H9 (cell line): ENCODE measurements around the gene DNMT3L. TPM values are rescaled to one million over a fixed set of nuclear protein-coding genes. Genes with fewer than 3 reads are reported as not detected.

Source experiments
- DNase-seq: peaks from one replicate; pipeline ENCODE4 v3.0.0-alpha.2; 2017
- H2AFZ ChIP-seq: one replicate; pipeline ENCODE4 v1.6.1; 2013; ENCODE audit warnings: mild to moderate bottlenecking, low read length, control low read depth, moderate library complexity
- H2AK5ac ChIP-seq: 2 replicates; pipeline ENCODE4 v1.6.1; 2013; ENCODE audit warnings: low read length, control low read depth, mixed read lengths; ENCODE audit not compliant: insufficient read length
- H2BK120ac ChIP-seq: one replicate; pipeline ENCODE4 v1.6.1; 2013; ENCODE audit warnings: low read depth, mild to moderate bottlenecking, low read length, control low read depth, inconsistent platforms; ENCODE audit not compliant: poor library complexity, severe bottlenecking
- H2BK12ac ChIP-seq: 2 replicates; pipeline ENCODE4 v1.6.1; 2013; ENCODE audit warnings: low read length, control low read depth, mixed read lengths, low read depth; ENCODE audit not compliant: insufficient read length
- H2BK15ac ChIP-seq: 2 replicates; pipeline ENCODE4 v1.6.1; 2013; ENCODE audit warnings: low read depth, low read length, control low read depth
- H2BK20ac ChIP-seq: one replicate; pipeline ENCODE4 v1.6.1; 2013; ENCODE audit warnings: low read depth, mild to moderate bottlenecking, low read length, control low read depth, inconsistent platforms; ENCODE audit not compliant: poor library complexity, severe bottlenecking
- H2BK5ac ChIP-seq: 2 replicates; pipeline ENCODE4 v1.6.1; 2013; ENCODE audit warnings: low read length, control low read depth, mixed read lengths; ENCODE audit not compliant: insufficient read length
- H3K14ac ChIP-seq: 2 replicates; pipeline ENCODE4 v1.6.1; 2013; ENCODE audit warnings: low read length, control low read depth; ENCODE audit not compliant: insufficient read depth
- H3K18ac ChIP-seq: 2 replicates; pipeline ENCODE4 v1.6.1; 2013; ENCODE audit warnings: low read depth, mild to moderate bottlenecking, mixed read lengths, low read length, control low read depth; ENCODE audit not compliant: insufficient read length
- H3K23ac ChIP-seq: 2 replicates; pipeline ENCODE4 v1.6.1; 2013; ENCODE audit warnings: low read length, control low read depth, mixed read lengths, low read depth; ENCODE audit not compliant: insufficient read length
- H3K23me2 ChIP-seq: 2 replicates; pipeline ENCODE4 v1.6.1; 2013; ENCODE audit warnings: low read depth, mild to moderate bottlenecking, mixed read lengths, low read length, control low read depth; ENCODE audit not compliant: insufficient read length, poor library complexity, severe bottlenecking
- H3K27ac ChIP-seq: 2 replicates; pipeline ENCODE4 v1.5.1; 2013; ENCODE audit warnings: low read length, control low read depth, mixed read lengths, low read depth; ENCODE audit not compliant: insufficient read length
- H3K27me3 ChIP-seq: 2 replicates; pipeline ENCODE4 v1.6.1; 2013; ENCODE audit warnings: low read length, control low read depth, inconsistent platforms; ENCODE audit not compliant: insufficient read depth
- H3K4ac ChIP-seq: 2 replicates; pipeline ENCODE4 v1.6.1; 2013; ENCODE audit warnings: low read depth, mild to moderate bottlenecking, control low read depth, inconsistent platforms, low read length, moderate library complexity
- H3K4me1 ChIP-seq: 2 replicates; pipeline ENCODE4 v1.6.1; 2013; ENCODE audit warnings: low read length, control low read depth, inconsistent platforms; ENCODE audit not compliant: insufficient read depth
- H3K4me2 ChIP-seq: 2 replicates; pipeline ENCODE4 v1.6.1; 2013; ENCODE audit warnings: low read length, control low read depth, mixed read lengths; ENCODE audit not compliant: insufficient read length, insufficient read depth
- H3K56ac ChIP-seq: 2 replicates; pipeline ENCODE4 v1.6.1; 2013; ENCODE audit warnings: low read depth, mild to moderate bottlenecking, mixed read lengths, low read length, control low read depth; ENCODE audit not compliant: insufficient read length
- H3K79me1 ChIP-seq: 2 replicates; pipeline ENCODE4 v1.6.1; 2013; ENCODE audit warnings: low read depth, mild to moderate bottlenecking, moderate library complexity, low read length, control low read depth, inconsistent platforms; ENCODE audit not compliant: insufficient read depth, poor library complexity, severe bottlenecking
- H3K79me2 ChIP-seq: 2 replicates; pipeline ENCODE4 v1.6.1; 2013; ENCODE audit warnings: low read length, control low read depth, inconsistent platforms; ENCODE audit not compliant: insufficient read depth
- H3K9ac ChIP-seq: 2 replicates; pipeline ENCODE4 v1.6.1; 2013; ENCODE audit warnings: low read length, control low read depth, mixed read lengths; ENCODE audit not compliant: insufficient read length; ENCODE audit errors: extremely low read depth
- H3K9me3 ChIP-seq: one replicate; pipeline ENCODE4 v1.6.1; 2013; ENCODE audit warnings: low read depth, low read length, inconsistent platforms; ENCODE audit not compliant: control insufficient read depth
- H3T11ph ChIP-seq: one replicate; pipeline ENCODE4 v1.6.1; 2013; ENCODE audit warnings: mild to moderate bottlenecking, low read length, control low read depth, inconsistent platforms
- H4K20me1 ChIP-seq: one replicate; pipeline ENCODE4 v1.6.1; 2013; ENCODE audit not compliant: control insufficient read depth, insufficient read length, insufficient read depth
- H4K5ac ChIP-seq: 2 replicates; pipeline ENCODE4 v1.6.1; 2013; ENCODE audit warnings: low read depth, mild to moderate bottlenecking, mixed read lengths, low read length, control low read depth; ENCODE audit not compliant: insufficient read length
- H4K8ac ChIP-seq: replicated peaks from 2 replicates; pipeline ENCODE4 v1.6.1; 2013; ENCODE audit warnings: low read length, control low read depth, mixed read lengths, low read depth; ENCODE audit not compliant: insufficient read length
- H4K91ac ChIP-seq: 2 replicates; pipeline ENCODE4 v1.6.1; 2013; ENCODE audit warnings: low read depth, mild to moderate bottlenecking, moderate library complexity, mixed read lengths, low read length, control low read depth; ENCODE audit not compliant: insufficient read length
- H3K27ac Mint-ChIP-seq, 3 experiments: 2 replicates in 2 of 3; 3 replicates in 1 of 3; pipeline ENCODE4 v1.8.0; 2020 to 2021; ENCODE audit warnings: mixed read lengths in 3 of 3, mild to moderate bottlenecking in 1 of 3, moderate library complexity in 1 of 3
- H3K27me3 Mint-ChIP-seq: 2 replicates; pipeline ENCODE4 v1.8.0; 2021; ENCODE audit warnings: low read depth, mild to moderate bottlenecking, moderate library complexity, mixed read lengths
- H3K36me3 Mint-ChIP-seq, 3 experiments: 2 replicates in 2 of 3; 3 replicates in 1 of 3; pipeline ENCODE4 v1.8.0; 2020 to 2021; ENCODE audit warnings: low read depth in 3 of 3, mixed read lengths in 3 of 3; ENCODE audit not compliant: insufficient read depth in 1 of 3
- H3K4me1 Mint-ChIP-seq, 2 experiments: 2 replicates each; pipeline ENCODE4 v1.8.0; 2020; ENCODE audit warnings: mixed read lengths in 2 of 2
- H3K4me3 Mint-ChIP-seq, 2 experiments: 2 replicates in 1 of 2; 3 replicates in 1 of 2; pipeline ENCODE4 v1.8.0; 2020 to 2021; ENCODE audit warnings: mild to moderate bottlenecking in 2 of 2, mixed read lengths in 2 of 2, moderate library complexity in 1 of 2
- H3K9me3 Mint-ChIP-seq, 2 experiments: 2 replicates in 1 of 2; 3 replicates in 1 of 2; pipeline ENCODE4 v1.8.0; 2020; ENCODE audit warnings: mild to moderate bottlenecking in 2 of 2, mixed read lengths in 2 of 2, moderate library complexity in 1 of 2
- CTCF ChIP-seq: fragments of 200-600 bp; sonication (generic); conservative IDR thresholded peaks from 3 replicates; pipeline ENCODE4 v1.8.0; 2021; ENCODE audit warnings: antibody characterized with exemption, mild to moderate bottlenecking
- WGBS: extraction: QIAGEN DNeasy Blood & Tissue Kit; methylation state at CpG from one replicate; pipeline ENCODE4 v1.1.7; 2013; ENCODE audit warnings: missing lambda C conversion rate, low lambda C conversion rate, mixed read lengths; ENCODE audit not compliant: insufficient read length; ENCODE audit errors: extremely low coverage; 5-methylcytosine and 5-hydroxymethylcytosine counted together
- total RNA-seq: library from RNA; stranded (reverse); gene quantifications from 2 replicates; pipeline ENCODE4 v1.2.1, GENCODE V29; 2021

Gene DNMT3L
- total RNA-seq, 1 experiment from 2014 or later = 0.77 TPM

DNA sequence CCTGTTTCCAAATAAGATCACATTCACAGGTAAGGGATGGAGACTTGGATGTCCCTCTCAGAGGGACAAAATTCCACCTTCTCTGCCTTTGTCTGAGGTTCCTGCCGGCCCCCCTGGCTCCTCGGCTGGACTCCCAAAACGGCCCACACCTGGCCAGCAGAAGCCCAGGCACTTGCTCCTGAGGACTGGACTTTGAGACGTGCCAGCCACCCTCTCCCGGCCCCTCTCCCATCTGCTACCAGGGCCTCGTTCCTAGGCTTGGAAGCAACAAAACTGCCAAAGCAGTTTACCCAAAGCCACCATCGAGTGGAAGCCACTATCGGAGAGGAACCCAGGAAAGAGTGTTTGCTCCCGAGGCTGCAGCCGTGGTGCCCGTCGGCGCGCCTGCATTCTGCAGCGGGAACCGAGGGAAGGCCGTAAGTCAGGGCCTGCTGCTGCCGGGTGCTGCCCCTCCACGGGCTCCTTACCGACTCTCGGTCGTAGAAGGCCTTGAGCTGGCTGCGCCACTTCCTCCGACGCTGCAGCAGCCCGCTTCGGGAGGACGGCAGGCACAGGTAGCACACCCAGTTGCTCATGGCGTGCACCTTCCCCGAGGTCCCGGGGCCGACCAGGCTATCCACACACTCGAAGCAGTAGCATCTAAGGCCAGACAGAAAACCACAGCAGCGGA is 3.5 kb downstream of the DNMT3L start:
- Mint-ChIP-seq H3K36me3 (no peaks in the 10 kb centered on the region; a peak in 1 of 7 replicates), H3K27ac (no peak overlapping the region; a peak in 1 of 7 replicates), H3K27me3 (peaks cover 10% of the 10 kb centered on the region), H3K4me1 (peaks cover 0 to 2% of the 10 kb centered on the region in 2 experiments; a peak in 1 of 4 replicates), H3K9me3 (no peaks in the 10 kb centered on the region), H3K4me3 (no peak overlapping the region)
- Histone ChIP-seq H2BK120ac (no peak overlapping the region), H3K23me2 (no peaks in the 10 kb centered on the region), H3K27ac (no peak overlapping the region), H2BK15ac (no peak overlapping the region), H3K56ac (no peak overlapping the region), H2BK20ac (no peak overlapping the region), H3K23ac (no peak overlapping the region), H4K91ac (no peak overlapping the region), H3K18ac (no peak overlapping the region), H2BK5ac (no peak overlapping the region), H3K79me2 (no peaks in the 10 kb centered on the region), H3K4me2 (no peak overlapping the region), H3K14ac (no peak overlapping the region), H2AFZ (no peak overlapping the region), H2AK5ac (no peak overlapping the region), H3K27me3 (no peaks in the 10 kb centered on the region), H3T11ph (no peak overlapping the region), H3K4ac (no peak overlapping the region), H3K79me1 (no peaks in the 10 kb centered on the region), H4K20me1 (no peaks in the 10 kb centered on the region), H2BK12ac (no peak overlapping the region), H3K9me3 (no peaks in the 10 kb centered on the region), H3K9ac (no peak overlapping the region), H4K5ac (no peak overlapping the region), H4K8ac (no peak overlapping the region), H3K4me1 (no peaks in the 10 kb centered on the region; the same call in 1 of the 2 replicates)
- DNase-seq = no peak
- no peak for TF ChIP-seq CTCF
- no CpG with 5 or more reads among the region's 34 CpGs for WGBS
